ENCODE measurements around the gene C17orf107. TPM values are rescaled to one million over a fixed set of nuclear protein-coding genes. Genes with fewer than 3 reads are reported as not detected.

The C17orf107 gene
- total and polyA plus RNA-seq, 2 of the 13 experiments (the other 11 are each of a cell fraction or from before 2014, with no cell fraction given): 0.20 to 0.59 TPM

DNA sequence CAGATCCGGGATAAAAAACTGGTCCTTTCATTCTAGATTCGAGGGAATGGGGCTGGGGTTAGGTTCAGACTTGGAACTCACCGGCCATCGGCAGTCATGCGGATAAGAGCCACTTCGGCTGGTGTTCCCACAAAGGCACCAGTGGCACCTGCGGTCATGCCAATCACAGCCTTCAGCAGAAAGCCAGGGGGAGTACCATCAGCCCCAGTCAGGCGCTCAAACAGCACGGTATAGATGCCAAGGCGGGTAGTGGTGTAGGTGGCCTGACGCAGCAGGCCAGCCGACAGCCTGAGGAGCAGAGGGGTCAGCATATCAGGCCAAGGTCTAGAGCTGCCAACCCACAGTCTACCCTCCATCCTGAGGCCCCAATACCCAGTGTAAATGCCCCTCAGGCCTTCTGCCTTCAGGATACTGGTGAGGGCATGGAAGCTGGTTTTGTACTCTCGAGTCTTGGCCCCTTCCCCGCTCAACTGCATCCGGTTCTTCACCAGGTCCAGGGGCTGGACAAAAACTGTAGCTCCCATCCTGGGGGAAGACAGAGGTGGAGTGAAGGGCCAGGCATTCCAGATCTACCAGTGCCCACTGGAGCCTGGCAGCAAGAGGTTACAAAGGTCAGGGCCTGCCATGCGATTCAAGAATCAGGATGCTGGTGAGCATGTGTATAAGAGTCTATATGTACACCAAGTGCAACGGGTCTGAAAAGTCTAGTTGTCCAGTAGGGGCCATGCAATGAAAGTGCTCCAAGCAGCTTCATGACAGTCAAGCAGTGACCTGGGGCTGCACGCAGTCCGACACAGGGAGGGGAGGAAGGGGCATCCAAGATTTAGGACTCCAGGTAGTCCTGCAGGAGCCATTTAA is 39.6 kb downstream of the C17orf107 start:
- in situ Hi-C loops (cut with HindIII; ENCODE audit: extremely low pct_ligation_motif_present, low pct_unique_long_range_greater_than_20kb) (no loop called here), intact Hi-C loops (cut with micrococcal nuclease; ENCODE audit: unreplicated experiment) (no loop called here)
- no peaks in the 10 kb centered on the region; a peak in 1 of 5 replicates for H3K27me3 ChIP-seq (ENCODE audit: control insufficient read depth in 1 of 2, insufficient read depth in 2 of 2, low read length in 2 of 2)
- H3K9me3 ChIP-seq (ENCODE audit: low read length): no peaks in the 10 kb centered on the region
- peaks cover 33% of the 10 kb centered on the region for H3K4me1 ChIP-seq (ENCODE audit: insufficient read depth, low read length)
- TSS peak; percentile 32 for BruUV-seq (replicated peaks)
- H3K9ac ChIP-seq (ENCODE audit: insufficient read depth, low read depth, low read length): peak overlapping the region; percentile 95
- ChIA-PET POLR2A (interaction anchor here (0.8 to 3.9 kb wide), 17 partner anchors 10 to 253 kb away, joined by 3 to 201 read pairs (median 6); partner anchors contain the start of genes ENO3, GLTPD2, INCA1 and KIF1C), CTCF (ENCODE audit: low intra/inter-chr PET ratio, low total read pairs) (no interaction called here)
- H3K27ac ChIP-seq (ENCODE audit: extremely low read length, insufficient read depth, low read length): peak overlapping the region; percentile 96
- ATAC-seq: peak; percentile 3; the same call in 2 of the 3 replicates
- no peaks in the 10 kb centered on the region for H4K20me1 ChIP-seq (ENCODE audit: insufficient read depth, low read length)
- peak overlapping the region; percentile 73 to 97 (median 93) for H3K4me3 ChIP-seq (replicated peaks in 1 of 3; ENCODE audit: insufficient read depth in 1 of 3, low read depth in 2 of 3, low read length in 3 of 3)
- no peak for FAIRE-seq
- WGBS (ENCODE audit: low lambda C conversion rate): 46% methylated on average over 12 of the region's 19 CpGs
- peaks cover 39% of the 10 kb centered on the region for H3K79me2 ChIP-seq (ENCODE audit: insufficient read depth, low read length)
- H3K36me3 ChIP-seq (replicated peaks in 1 of 2; ENCODE audit: control insufficient read depth in 1 of 2, insufficient read depth in 2 of 2, low read length in 2 of 2): peaks cover 8 to 21% of the 10 kb centered on the region in 2 experiments; a peak in 4 of 5 replicates
- no peak overlapping the region for H2AFZ ChIP-seq (ENCODE audit: low read length)
- DNase-seq (ENCODE audit: low spot score): no peak
- peak overlapping the region; percentile 98 for H3K4me2 ChIP-seq (ENCODE audit: low read depth, low read length)
- TF ChIP-seq IKZF1 (IDR thresholded peaks at IDR 0.05) (no peak), CSRNP1 (CRISPR knock-in tag; IDR thresholded peaks at IDR 0.05) (no peak), ZNF878 (CRISPR knock-in tag; IDR thresholded peaks at IDR 0.05) (no peak), MXI1 (IDR thresholded peaks at IDR 0.05; ENCODE audit: borderline replicate concordance, low read depth, low read length) (no peak), ZBTB38 (CRISPR knock-in tag; IDR thresholded peaks at IDR 0.05) (peak; percentile 79), KDM3A (CRISPR knock-in tag; IDR thresholded peaks at IDR 0.05; ENCODE audit: low read depth) (no peak), ZNF441 (CRISPR knock-in tag; IDR thresholded peaks at IDR 0.05; ENCODE audit: borderline replicate concordance) (no peak), THAP9 (CRISPR knock-in tag; IDR thresholded peaks at IDR 0.05; ENCODE audit: borderline replicate concordance) (peak; percentile 16; the same call in 1 of the 2 replicates), ZNF746 (CRISPR knock-in tag; IDR thresholded peaks at IDR 0.05) (0 out of 2 replicates have a peak, but pooled peaks have one; percentile 54), NR2F1 (CRISPR knock-in tag; IDR thresholded peaks at IDR 0.05) (peak in 1 of 2 experiments; percentile 0; a peak in 1 of 4 replicates), DNMT3B (CRISPR knock-in tag; conservative IDR thresholded peaks at IDR 0.05) (0 out of 2 replicates have a peak, but pooled peaks have one; percentile 18), ZNF572 (CRISPR knock-in tag; IDR thresholded peaks at IDR 0.05) (0 out of 2 replicates have a peak, but pooled peaks have one; percentile 37), POLR2AphosphoS5 (IDR thresholded peaks at IDR 0.05; ENCODE audit: low read depth, low read length) (no peak)
- TF ChIP-seq, protein P1, sequence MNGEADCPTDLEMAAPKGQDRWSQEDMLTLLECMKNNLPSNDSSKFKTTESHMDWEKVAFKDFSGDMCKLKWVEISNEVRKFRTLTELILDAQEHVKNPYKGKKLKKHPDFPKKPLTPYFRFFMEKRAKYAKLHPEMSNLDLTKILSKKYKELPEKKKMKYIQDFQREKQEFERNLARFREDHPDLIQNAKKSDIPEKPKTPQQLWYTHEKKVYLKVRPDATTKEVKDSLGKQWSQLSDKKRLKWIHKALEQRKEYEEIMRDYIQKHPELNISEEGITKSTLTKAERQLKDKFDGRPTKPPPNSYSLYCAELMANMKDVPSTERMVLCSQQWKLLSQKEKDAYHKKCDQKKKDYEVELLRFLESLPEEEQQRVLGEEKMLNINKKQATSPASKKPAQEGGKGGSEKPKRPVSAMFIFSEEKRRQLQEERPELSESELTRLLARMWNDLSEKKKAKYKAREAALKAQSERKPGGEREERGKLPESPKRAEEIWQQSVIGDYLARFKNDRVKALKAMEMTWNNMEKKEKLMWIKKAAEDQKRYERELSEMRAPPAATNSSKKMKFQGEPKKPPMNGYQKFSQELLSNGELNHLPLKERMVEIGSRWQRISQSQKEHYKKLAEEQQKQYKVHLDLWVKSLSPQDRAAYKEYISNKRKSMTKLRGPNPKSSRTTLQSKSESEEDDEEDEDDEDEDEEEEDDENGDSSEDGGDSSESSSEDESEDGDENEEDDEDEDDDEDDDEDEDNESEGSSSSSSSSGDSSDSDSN (CRISPR knock-in tag; IDR thresholded peaks at IDR 0.05): peak; percentile 5; the same call in 1 of the 2 replicates

All from HepG2 (cell line).